Pulmonary artery endothelial cell (primary cell): ENCODE measurements around the gene ARHGEF39. TPM values are rescaled to one million over a fixed set of nuclear protein-coding genes. Genes with fewer than 3 reads are reported as not detected.
"Not testable (repeated sequence)": the region's sequence is repeated elsewhere in the genome, so short reads cannot be mapped to it uniquely, and the experiment has no call there.

Experiments used
- DNase-seq: peaks from one replicate; pipeline ENCODE4 v3.0.0-alpha.2; 2011; ENCODE audit warnings: low read depth, low spot score
- total RNA-seq: library from RNA; depleted of rRNA; stranded (reverse); fragments of >200 nt; gene quantifications from 2 replicates; pipeline ENCODE4 v1.2.3, GENCODE V29; 2014

The ARHGEF39 gene
- total RNA-seq, 1 donor from 2014 or later: 0.86 TPM

GRCh38 chr9:35651956-35652828 lies 12.8 kb downstream of the ARHGEF39 start:
- no peak for DNase-seq

GRCh38 chr9:35650341-35651158 lies 14.4 kb downstream of the ARHGEF39 start, which contains the start of gene SIT1:
SIT1 (minus strand) TSS chr9:35650931; CDS start chr9:35650853, 78 bp downstream.
- DNase-seq: no peak

- no peak for DNase-seq
Measured at GRCh38 chr9:35649431-35650340, 15.3 kb downstream of the ARHGEF39 start.

GRCh38 chr9:35646533-35647265 lies 18.3 kb downstream of the ARHGEF39 start:
- DNase-seq: no peak

GRCh38 chr9:35646153-35646532 lies 18.9 kb downstream of the ARHGEF39 start:
- no peak for DNase-seq

- DNase-seq: not testable (repeated sequence)
Measured at GRCh38 chr9:35645736-35646135, 19.3 kb downstream of the ARHGEF39 start.

GRCh38 chr9:35643046-35643445 lies 21.9 kb downstream of the ARHGEF39 start:
- DNase-seq: no peak

- DNase-seq: not testable (repeated sequence)
Measured at GRCh38 chr9:35641478-35641877, 23.5 kb downstream of the ARHGEF39 start.

GRCh38 chr9:35640431-35640830 lies 24.6 kb downstream of the ARHGEF39 start:
- not testable (repeated sequence) for DNase-seq

GRCh38 chr9:35639631-35640030 lies 25.4 kb downstream of the ARHGEF39 start:
- no peak for DNase-seq

GRCh38 chr9:35639225-35639624 lies 25.8 kb downstream of the ARHGEF39 start:
- DNase-seq: not testable (repeated sequence)

- DNase-seq: not testable (repeated sequence)
Measured at GRCh38 chr9:35638751-35639150, 26.2 kb downstream of the ARHGEF39 start.

GRCh38 chr9:35637427-35637955 lies 27.5 kb downstream of the ARHGEF39 start:
- not testable (repeated sequence) for DNase-seq

GRCh38 chr9:35636877-35637246 lies 28.1 kb downstream of the ARHGEF39 start:
- DNase-seq: not testable (repeated sequence)

GRCh38 chr9:35636135-35636876 lies 28.7 kb downstream of the ARHGEF39 start:
- no peak for DNase-seq

- no peak for DNase-seq
Measured at GRCh38 chr9:35635730-35636129, 29.3 kb downstream of the ARHGEF39 start.

GRCh38 chr9:35629597-35629996 lies 35.4 kb downstream of the ARHGEF39 start:
- no peak for DNase-seq

GRCh38 chr9:35628389-35628991 lies 36.5 kb downstream of the ARHGEF39 start:
- DNase-seq: no peak

- DNase-seq: no peak
Measured at GRCh38 chr9:35627575-35627974, 37.4 kb downstream of the ARHGEF39 start.
